Mononuclear cell (primary cell): Measurements from ENCODE around the gene GOLGA8N. TPM values are rescaled to one million over a fixed set of nuclear protein-coding genes. Genes with fewer than 3 reads are reported as not detected.

Source experiments
- H3K27me3 ChIP-seq: 2 replicates; pipeline ENCODE4 v1.6.0; 2011; ENCODE audit warnings: low read length, control low read depth; ENCODE audit not compliant: insufficient read depth
- H3K4me1 ChIP-seq: 2 replicates; pipeline ENCODE4 v1.5.1; 2011; ENCODE audit warnings: mild to moderate bottlenecking, low read length, control low read depth; ENCODE audit not compliant: insufficient read depth
- H3K4me3 ChIP-seq: 2 replicates; pipeline ENCODE4 v1.5.1; 2011; ENCODE audit warnings: mild to moderate bottlenecking, low read length, moderate library complexity
- H3K9me3 ChIP-seq: 2 replicates; pipeline ENCODE4 v1.5.1; 2011; ENCODE audit warnings: low read depth, mild to moderate bottlenecking, control low read depth, low read length
- total RNA-seq: library from RNA; depleted of rRNA; stranded (reverse); fragments of >200 nt; gene quantifications from one replicate; pipeline ENCODE4 v1.2.3, GENCODE V29; 2012

The GOLGA8N gene
- total RNA-seq, 1 donor: 6.1 TPM

GRCh38 chr15:32641517-32642059 lies 48.3 kb downstream of the GOLGA8N start, which contains the start of gene SCG5:
TSS of gene SCG5 (plus strand) at chr15:32641710. CDS start at chr15:32643593, 1,883 bp downstream.
- Histone ChIP-seq H3K9me3 (no peaks in the 10 kb centered on the region), H3K27me3 (no peaks in the 10 kb centered on the region), H3K4me1 (no peaks in the 10 kb centered on the region), H3K4me3 (no peak within 1 kb of the TSS)

- H3K9me3 ChIP-seq: no peaks in the 10 kb centered on the region
- H3K4me1 ChIP-seq: no peaks in the 10 kb centered on the region
Measured at GRCh38 chr15:32642667-32643435, 49.6 kb downstream of the GOLGA8N start.

GRCh38 chr15:32643907-32644445 lies 50.7 kb downstream of the GOLGA8N start:
- H3K4me1 ChIP-seq: no peaks in the 10 kb centered on the region
- no peaks in the 10 kb centered on the region for H3K27me3 ChIP-seq
- no peaks in the 10 kb centered on the region for H3K9me3 ChIP-seq
- H3K4me3 ChIP-seq: no peak overlapping the region

More at GRCh38 chr15:32642667-32643435, 49.6 kb downstream of the GOLGA8N start:
- Histone ChIP-seq H3K27me3 (no peaks in the 10 kb centered on the region), H3K4me3 (no peak overlapping the region)

GRCh38 chr15:32646291-32646690 lies 53.0 kb downstream of the GOLGA8N start:
- Histone ChIP-seq H3K9me3 (no peaks in the 10 kb centered on the region), H3K4me1 (no peaks in the 10 kb centered on the region), H3K27me3 (no peaks in the 10 kb centered on the region), H3K4me3 (no peak overlapping the region)

- H3K9me3 ChIP-seq: no peaks in the 10 kb centered on the region
- no peak overlapping the region for H3K4me3 ChIP-seq
- no peaks in the 10 kb centered on the region for H3K4me1 ChIP-seq
- no peaks in the 10 kb centered on the region for H3K27me3 ChIP-seq
Measured at GRCh38 chr15:32649342-32649741, 56.1 kb downstream of the GOLGA8N start.

GRCh38 chr15:32651229-32651837 lies 58.1 kb downstream of the GOLGA8N start:
- Histone ChIP-seq H3K4me3 (no peak overlapping the region), H3K4me1 (no peaks in the 10 kb centered on the region), H3K27me3 (no peaks in the 10 kb centered on the region), H3K9me3 (no peaks in the 10 kb centered on the region)

- Histone ChIP-seq H3K27me3 (no peaks in the 10 kb centered on the region), H3K9me3 (no peaks in the 10 kb centered on the region), H3K4me3 (no peak overlapping the region), H3K4me1 (no peaks in the 10 kb centered on the region)
Measured at GRCh38 chr15:32652178-32652577, 58.9 kb downstream of the GOLGA8N start.

GRCh38 chr15:32656091-32656490 lies 62.8 kb downstream of the GOLGA8N start:
- H3K9me3 ChIP-seq: no peaks in the 10 kb centered on the region
- no peak overlapping the region for H3K4me3 ChIP-seq
- no peaks in the 10 kb centered on the region for H3K27me3 ChIP-seq
- no peaks in the 10 kb centered on the region for H3K4me1 ChIP-seq

GRCh38 chr15:32656496-32656895 lies 63.2 kb downstream of the GOLGA8N start:
- Histone ChIP-seq H3K4me1 (no peaks in the 10 kb centered on the region), H3K27me3 (no peaks in the 10 kb centered on the region), H3K9me3 (no peaks in the 10 kb centered on the region), H3K4me3 (no peak overlapping the region)

Other genes starting within 250 kb of the GOLGA8N start
- gene GOLGA8K, start 190.2 kb upstream of the GOLGA8N start, total RNA-seq: 0.84 TPM
- 3.7 TPM for gene GOLGA8O, start 137.8 kb upstream of the GOLGA8N start, total RNA-seq
- gene ARHGAP11A, start 22.0 kb downstream of the GOLGA8N start, total RNA-seq: 2.0 TPM
- 0.21 TPM for gene SCG5, start 48.3 kb downstream of the GOLGA8N start, total RNA-seq
- 0.10 TPM for gene GREM1, start 124.5 kb downstream of the GOLGA8N start, total RNA-seq